Measurements from ENCODE around the gene TMC2. TPM values are rescaled to one million over a fixed set of nuclear protein-coding genes. Genes with fewer than 3 reads are reported as not detected.
A peak's percentile ranks its signal among the peaks of the same experiment; 100 is the strongest.

TMC2 gene
- polyA plus RNA-seq, 2 of the 4 experiments (the other 2 are of a cell fraction) = not detected

GRCh38 chr20:2524709-2525506 is 11.5 kb upstream of the TMC2 start:
- CTCF ChIA-PET = interaction anchor here (0.6 to 10.7 kb wide), 41 partner anchors 8 to 229 kb away, joined by 3 to 165 read pairs (median 4); partner anchors contain the start of genes NOP56, SNRPB, TMC2 and ZNF343
- no peak for FAIRE-seq
- TF ChIP-seq ATOH8 (CRISPR knock-in tag; IDR thresholded peaks at IDR 0.05; ENCODE audit: low read depth) (no peak), EHMT2 (IDR thresholded peaks at IDR 0.05; ENCODE audit: low read depth) (no peak), CTCF (IDR thresholded peaks at IDR 0.05) (peak; percentile 38; the same call in 2 of the 3 replicates), TP53 (CRISPR knock-in tag; IDR thresholded peaks at IDR 0.05) (no peak), POLR2A (IDR thresholded peaks at IDR 0.05; ENCODE audit: low read length) (no peak), NPAS2 (CRISPR knock-in tag; IDR thresholded peaks at IDR 0.05; ENCODE audit: borderline replicate concordance) (no peak), HES2 (IDR thresholded peaks at IDR 0.05) (no peak), ZSCAN20 (CRISPR knock-in tag; IDR thresholded peaks at IDR 0.05) (no peak), JUN (IDR thresholded peaks at IDR 0.05) (peak in 1 of 2 experiments; percentile 70; a peak in 1 of 5 replicates), RNF2 (IDR thresholded peaks at IDR 0.05; ENCODE audit: borderline replicate concordance, low read depth) (peak; percentile 70; the same call in 1 of the 2 replicates), HOXA7 (CRISPR knock-in tag; IDR thresholded peaks at IDR 0.05) (no peak), FOSL2 (IDR thresholded peaks at IDR 0.05) (no peak), FOSL2 (CRISPR knock-in tag; IDR thresholded peaks at IDR 0.05) (no peak), RARB (CRISPR knock-in tag; IDR thresholded peaks at IDR 0.05) (no peak), E2F6 (IDR thresholded peaks at IDR 0.05; ENCODE audit: borderline replicate concordance, low read depth) (no peak; the same call in none of the 2 replicates), FOXS1 (CRISPR knock-in tag; IDR thresholded peaks at IDR 0.05) (no peak), USF2 (IDR thresholded peaks at IDR 0.05) (no peak), BHLHE40 (IDR thresholded peaks at IDR 0.05; ENCODE audit: low read depth, low read length) (no peak), KDM5A (IDR thresholded peaks at IDR 0.05) (no peak), EHF (CRISPR knock-in tag; IDR thresholded peaks at IDR 0.05) (no peak), CBX2 (IDR thresholded peaks at IDR 0.05; ENCODE audit: borderline replicate concordance, low read depth) (no peak), RFX5 (IDR thresholded peaks at IDR 0.05) (no peak), EP300 (IDR thresholded peaks at IDR 0.05) (no peak), PHF8 (IDR thresholded peaks at IDR 0.05; ENCODE audit: borderline replicate concordance, low read depth) (peak; percentile 90), HOXB13 (CRISPR knock-in tag; IDR thresholded peaks at IDR 0.05; ENCODE audit: low read depth) (no peak), ZNF302 (CRISPR knock-in tag; IDR thresholded peaks at IDR 0.05) (no peak), POLR2AphosphoS2 (conservative IDR thresholded peaks at IDR 0.05; ENCODE audit: low read length) (no peak), MAX (IDR thresholded peaks at IDR 0.05) (no peak; the same call in 1 of the 2 replicates), KDM1A (IDR thresholded peaks at IDR 0.05; ENCODE audit: low read depth) (no peak), TFCP2L1 (CRISPR knock-in tag; IDR thresholded peaks at IDR 0.05) (no peak), GATA3 (IDR thresholded peaks at IDR 0.05; ENCODE audit: borderline replicate concordance) (no peak), CBX8 (IDR thresholded peaks at IDR 0.05) (no peak), CHD4 (IDR thresholded peaks at IDR 0.05; ENCODE audit: borderline replicate concordance) (no peak), SMC3 (IDR thresholded peaks at IDR 0.05) (peak; percentile 3; the same call in 1 of the 3 replicates), SREBF2 (IDR thresholded peaks at IDR 0.05) (no peak), NR3C1 (IDR thresholded peaks at IDR 0.05) (no peak), NFE2L2 (conservative IDR thresholded peaks at IDR 0.05; ENCODE audit: low read length) (no peak), ZFP36 (IDR thresholded peaks at IDR 0.05; ENCODE audit: borderline replicate concordance, partially characterized antibody) (no peak), MAFK (IDR thresholded peaks at IDR 0.05; ENCODE audit: partially characterized antibody) (no peak), HOXB5 (CRISPR knock-in tag; IDR thresholded peaks at IDR 0.05) (no peak)

More at GRCh38 chr20:2524709-2525506, 11.5 kb upstream of the TMC2 start:
- POLR2A ChIA-PET = interaction anchor here (0.7 to 4.1 kb wide), 5 partner anchors 16 to 155 kb away, joined by 3 to 28 read pairs (median 4); partner anchors contain the start of genes NOP56, SNRPB and ZNF343
- Histone ChIP-seq H3K4me3 (peak overlapping the region; percentile 81), H3K27ac (peak overlapping the region; percentile 91 to 96), H3K4me1 (peaks cover 8% of the 10 kb centered on the region; the same call in 1 of the 3 replicates), H3K4me2 (peak overlapping the region; percentile 96), H3K9me3 (no peaks in the 10 kb centered on the region)
- peak in 1 of 2 experiments; percentile 80 for DNase-seq (ENCODE audit: low read depth in 1 of 2, low spot score in 1 of 2)
- WGBS (ENCODE audit: missing lambda C conversion rate) = 1% methylated on average over 57 of the region's 64 CpGs
- ATAC-seq = peak; percentile 78 to 86
